SK-N-MC (cell line): ENCODE results near the gene KDM7A.

Experiments
- EZH2 ChIP-seq: fragments of 200-600 bp; sonication (generic); IDR thresholded peaks from one replicate; pipeline ENCODE4 v1.6.1; 2017; ENCODE audit warnings: antibody characterized with exemption
- FOXP2 ChIP-seq: optimal IDR thresholded peaks from 2 replicates; pipeline ENCODE3; 2011; ENCODE audit warnings: mild to moderate bottlenecking, moderate library complexity; ENCODE audit not compliant: insufficient read depth; ENCODE audit errors: extremely low read length, control extremely low read depth
- POLR2AphosphoS5 ChIP-seq: IDR thresholded peaks from 2 replicates; pipeline ENCODE4 v1.6.1; 2012; ENCODE audit warnings: mild to moderate bottlenecking, low read depth, low read length, borderline replicate concordance

GRCh38 chr7:140044251-140044650 is 132.5 kb downstream of the KDM7A start:
- TF ChIP-seq EZH2: no peak
- TF ChIP-seq POLR2AphosphoS5: no peak
- no peak for TF ChIP-seq FOXP2
